GM19438 (cell line): ENCODE data around the gene FBXL19.

Experiments used
- ATAC-seq: cut with Tn5 transposase; IDR thresholded peaks from one replicate; pipeline ENCODE4 v1.9.1; 2021; ENCODE audit warnings: low read depth; ENCODE audit not compliant: unreplicated experiment

Gene FBXL19

DNA sequence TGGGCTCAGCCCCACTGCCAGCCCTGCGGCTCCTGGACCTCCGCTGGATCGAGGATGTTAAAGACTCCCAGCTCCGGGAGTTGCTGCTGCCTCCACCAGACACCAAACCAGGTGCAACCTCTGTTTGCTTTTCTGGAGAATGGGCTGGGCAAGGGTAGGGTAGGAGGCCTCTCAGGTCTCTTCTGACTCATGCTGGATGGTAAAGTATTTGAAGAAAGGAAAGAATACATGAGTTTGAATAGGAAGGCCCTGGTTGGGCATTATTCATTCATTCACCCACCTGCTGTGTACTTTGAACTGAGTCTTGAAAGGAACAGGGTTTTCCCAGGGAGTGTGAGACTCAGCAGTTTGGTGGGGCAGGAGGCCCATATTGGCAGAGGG, 19.0 kb downstream of the FBXL19 start:
- ATAC-seq, result no peak

DNA sequence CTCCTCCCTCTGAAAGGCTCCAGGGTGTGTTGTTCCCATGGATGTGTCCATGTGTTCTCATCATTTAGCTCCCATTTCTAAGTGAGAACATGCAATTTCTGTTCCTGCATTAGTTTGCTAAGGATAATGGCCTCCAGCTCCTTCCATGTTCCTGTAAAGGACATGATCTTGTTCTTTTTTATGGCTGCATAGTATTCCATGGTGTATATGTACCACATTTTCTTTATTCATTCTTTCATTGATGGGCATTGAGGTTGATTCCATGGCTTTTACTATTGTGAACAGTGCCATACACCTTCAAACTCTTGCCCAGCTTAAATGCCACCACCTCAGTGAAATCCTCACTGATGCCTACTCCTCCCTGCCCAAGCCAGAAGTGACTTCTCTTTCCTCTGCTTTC, 21.0 kb downstream of the FBXL19 start:
- no peak for ATAC-seq

DNA sequence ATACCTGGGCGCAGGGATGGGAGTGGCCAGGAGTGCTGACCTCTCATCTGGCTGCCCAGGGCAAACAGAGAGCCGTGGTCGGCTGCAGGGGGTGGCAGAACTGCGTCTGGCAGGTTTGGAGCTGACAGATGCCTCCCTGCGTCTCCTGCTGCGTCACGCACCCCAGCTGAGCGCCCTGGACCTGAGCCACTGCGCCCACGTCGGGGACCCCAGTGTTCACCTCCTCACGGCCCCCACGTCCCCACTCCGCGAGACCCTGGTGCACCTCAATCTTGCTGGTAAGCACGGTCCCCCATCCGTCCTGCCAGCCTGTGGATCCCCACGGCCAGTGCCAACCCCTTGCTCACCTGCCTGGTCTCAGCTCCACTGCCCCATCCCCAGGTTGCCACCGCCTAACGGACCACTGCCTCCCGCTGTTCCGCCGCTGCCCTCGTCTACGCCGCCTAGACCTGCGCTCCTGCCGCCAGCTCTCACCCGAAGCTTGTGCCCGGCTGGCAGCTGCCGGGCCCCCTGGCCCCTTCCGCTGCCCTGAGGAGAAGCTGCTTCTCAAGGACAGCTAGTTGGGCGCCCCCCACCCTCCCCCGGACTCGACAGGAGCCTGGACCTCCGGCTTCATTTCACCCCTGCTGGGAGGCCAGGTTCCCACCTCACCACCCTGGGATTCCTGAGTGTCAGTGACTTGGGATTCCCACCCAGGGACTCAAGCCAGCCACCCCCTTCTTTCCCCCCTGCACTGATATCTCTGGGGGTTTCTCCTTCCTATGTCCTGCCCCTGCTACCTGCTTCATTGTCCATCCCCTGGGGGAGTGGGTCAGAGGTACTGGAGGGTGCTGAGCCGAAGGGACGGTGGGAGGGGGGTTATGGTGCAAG, 23.5 kb downstream of the FBXL19 start:
- ATAC-seq, result no peak

DNA sequence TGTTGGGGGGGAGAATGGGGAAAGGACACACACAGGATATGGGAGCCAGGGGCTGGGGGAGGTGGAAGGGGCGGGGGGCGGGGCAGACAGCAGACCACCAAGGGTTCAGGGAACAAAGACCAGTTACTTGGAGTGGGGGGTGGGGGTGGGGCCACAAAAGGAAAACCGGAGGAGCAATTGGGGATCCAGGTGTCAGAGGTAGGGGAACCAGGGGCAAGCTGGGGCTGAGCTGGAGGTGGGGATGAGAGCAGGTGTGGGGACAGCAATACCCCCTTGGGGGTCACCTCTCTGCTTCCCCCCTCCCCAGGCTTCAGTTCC, 24.1 kb downstream of the FBXL19 start:
- no peak for ATAC-seq

DNA sequence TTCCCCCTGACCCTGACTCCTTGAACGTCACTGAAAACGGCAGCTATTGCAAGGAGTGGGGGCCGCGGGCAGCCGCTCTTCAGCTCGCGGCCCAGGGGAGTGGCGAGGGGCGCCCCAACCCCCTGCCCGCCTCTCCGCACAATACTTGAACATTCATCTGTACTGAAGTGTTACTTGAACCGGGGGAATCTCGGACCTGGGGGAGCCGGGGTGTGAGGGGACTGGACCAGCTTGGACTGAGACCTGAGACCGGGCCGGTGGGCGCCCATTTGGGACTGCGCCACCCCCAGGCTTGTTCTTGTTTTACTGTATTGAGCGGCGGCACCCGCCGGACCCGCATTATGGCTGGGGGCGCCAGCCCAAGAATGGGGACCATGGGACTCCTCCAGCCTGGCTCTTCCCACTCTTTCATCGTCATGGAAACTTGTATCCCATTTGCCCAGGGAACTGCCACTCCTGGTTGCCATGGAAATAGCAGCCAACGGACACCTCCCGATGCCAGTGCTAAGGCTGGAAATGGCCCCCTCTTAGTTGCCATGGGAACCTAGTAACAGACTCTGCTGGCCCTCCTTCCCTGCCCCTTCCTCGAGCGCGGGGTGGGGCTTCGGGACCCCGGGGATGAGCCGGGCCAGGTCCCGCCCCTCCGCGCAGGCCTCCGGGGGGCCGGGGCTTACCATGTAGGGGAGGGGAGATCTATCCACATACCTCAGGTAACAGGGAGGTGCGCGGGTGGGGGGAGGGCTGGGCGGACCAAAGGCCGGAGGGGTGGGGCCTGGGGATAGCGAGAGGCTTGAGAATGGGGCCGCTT, 24.7 kb downstream of the FBXL19 start:
- no peak for ATAC-seq

DNA sequence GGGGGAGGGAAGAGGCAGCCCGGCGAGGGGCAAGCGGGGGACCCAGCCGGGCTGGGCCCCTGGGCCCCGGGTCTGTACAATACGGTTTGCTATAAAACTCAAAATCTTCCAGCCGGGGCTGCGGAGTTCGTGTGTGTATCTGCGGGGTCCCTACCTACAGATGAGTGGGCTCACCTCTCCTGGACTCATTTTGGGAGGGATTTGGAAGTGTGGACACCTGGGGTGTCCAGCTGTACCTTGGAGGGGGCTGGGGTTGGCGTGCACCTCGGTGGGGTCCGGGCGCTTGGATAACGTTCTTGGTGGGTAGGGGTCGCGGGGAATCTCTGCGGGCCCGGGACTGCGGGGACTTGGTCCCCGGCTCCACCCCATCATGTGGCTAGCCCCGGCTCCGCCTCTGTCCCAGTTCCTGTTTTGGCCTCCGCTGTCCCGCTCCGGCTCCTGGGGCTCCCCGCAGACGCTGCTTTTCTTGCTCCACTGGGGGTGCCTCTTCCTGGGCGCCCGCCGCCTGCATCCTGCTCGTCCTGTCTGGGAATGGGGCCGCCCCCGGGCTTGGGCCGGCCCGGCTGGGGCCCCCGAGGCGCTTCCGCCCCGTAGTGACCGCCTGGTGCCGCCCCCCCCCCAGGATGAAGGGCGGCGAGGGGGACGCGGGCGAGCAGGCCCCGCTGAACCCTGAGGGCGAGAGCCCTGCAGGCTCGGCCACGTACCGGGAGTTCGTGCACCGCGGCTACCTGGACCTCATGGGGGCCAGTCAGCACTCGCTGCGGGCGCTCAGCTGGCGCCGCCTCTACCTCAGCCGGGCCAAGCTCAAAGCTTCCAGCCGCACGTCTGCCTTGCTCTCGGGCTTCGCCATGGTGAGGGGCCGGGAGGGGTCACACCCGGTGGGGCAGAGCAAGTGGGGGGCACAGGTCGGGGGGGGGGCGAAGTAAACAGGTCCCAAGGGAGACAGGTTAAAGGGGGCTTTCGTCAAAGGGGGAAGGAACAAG, 25.6 kb downstream of the FBXL19 start, which contains the start of gene ORAI3:
ORAI3 (plus strand) TSS at position 402 of the 983 bp plus-strand sequence; CDS start at position 624, 222 bp downstream.
- ATAC-seq, result peak; percentile 56

DNA sequence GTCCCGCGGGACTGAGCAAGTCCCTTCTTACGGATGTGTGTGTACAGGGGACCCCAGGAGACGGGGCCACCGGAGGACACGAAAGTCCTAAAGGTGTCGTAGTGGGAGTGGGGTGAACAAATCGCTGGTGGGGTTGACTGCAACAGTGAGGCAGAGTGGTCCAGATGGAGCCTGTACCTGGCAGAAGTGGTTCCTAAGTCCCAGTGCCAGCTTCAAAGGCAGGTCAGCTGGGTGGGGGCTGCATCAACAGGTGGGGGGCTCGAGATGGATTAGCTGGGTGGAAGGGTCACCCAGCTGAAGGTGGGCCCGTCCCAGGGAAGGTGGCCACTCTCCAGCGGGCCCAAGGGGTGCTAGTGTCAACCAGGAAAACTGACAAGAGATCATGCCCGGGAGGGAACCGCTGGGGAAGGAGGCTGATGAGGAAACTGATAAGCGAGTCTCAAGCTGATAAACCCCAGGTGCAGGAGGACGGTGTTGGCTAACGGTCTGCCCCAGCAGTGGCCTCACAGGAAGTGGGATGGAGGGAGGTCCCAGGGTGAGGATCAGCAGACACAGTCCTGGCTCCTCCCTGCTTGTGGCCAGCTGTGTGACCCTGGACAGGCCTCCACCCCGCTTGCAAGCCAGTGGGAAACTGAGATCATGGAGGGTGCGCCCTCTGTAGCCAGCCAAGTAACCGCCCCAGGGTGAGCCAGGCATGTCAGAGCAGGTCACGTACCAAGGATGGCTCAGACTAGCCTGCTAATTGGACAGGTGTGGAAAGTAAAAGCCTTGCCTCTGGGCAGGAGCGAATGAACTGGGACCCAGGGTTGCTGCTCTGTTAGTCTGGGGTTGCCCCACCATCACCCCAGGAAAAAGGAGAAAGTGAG, 26.5 kb downstream of the FBXL19 start:
- ATAC-seq, result peak; percentile 54

DNA sequence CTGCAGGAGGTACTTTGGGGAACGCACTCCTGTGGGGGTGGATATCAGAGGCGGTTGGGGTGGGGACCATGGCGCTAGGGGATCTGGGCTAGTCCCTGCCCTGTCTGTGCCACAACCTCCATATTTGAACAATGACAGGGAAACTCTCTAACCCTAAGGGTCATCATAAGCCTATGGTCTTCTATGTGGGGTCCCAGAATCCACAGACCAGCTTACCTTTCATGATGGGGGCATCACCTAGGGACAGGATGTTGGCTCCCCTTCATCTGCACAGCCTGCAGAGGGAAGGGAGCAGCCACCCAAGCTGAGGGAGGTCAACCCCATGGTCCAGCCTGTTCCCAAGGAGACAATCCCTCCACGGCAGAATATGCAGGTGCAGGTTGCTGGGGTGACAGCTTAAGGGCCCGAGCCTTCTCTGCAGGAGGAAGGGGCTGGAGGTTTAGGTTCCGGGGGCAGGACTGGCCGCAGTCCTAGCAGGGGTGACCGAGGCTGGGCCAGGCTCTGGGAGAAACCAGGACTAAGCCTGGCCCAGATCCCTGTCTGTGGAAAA, 27.2 kb downstream of the FBXL19 start:
- no peak for ATAC-seq

DNA sequence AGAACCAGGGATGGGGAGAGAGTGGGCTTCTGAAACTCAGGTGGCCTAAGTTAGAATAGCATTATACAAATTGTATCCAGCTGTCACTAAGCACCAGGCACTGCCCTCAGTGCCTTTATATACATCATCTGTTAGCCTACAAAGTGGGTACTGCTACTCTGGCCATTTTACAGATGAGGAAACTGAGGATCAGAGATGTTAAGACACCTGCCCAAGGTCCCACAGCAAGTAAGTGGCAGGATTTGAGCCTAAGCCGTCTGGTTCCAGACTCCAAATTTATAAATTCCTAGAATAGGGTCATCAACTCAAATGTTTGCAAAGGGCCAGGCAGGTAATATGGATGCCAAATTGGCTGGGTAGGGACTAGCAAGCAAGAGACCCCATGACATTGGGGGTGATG, 27.8 kb downstream of the FBXL19 start:
- ATAC-seq, result no peak

DNA sequence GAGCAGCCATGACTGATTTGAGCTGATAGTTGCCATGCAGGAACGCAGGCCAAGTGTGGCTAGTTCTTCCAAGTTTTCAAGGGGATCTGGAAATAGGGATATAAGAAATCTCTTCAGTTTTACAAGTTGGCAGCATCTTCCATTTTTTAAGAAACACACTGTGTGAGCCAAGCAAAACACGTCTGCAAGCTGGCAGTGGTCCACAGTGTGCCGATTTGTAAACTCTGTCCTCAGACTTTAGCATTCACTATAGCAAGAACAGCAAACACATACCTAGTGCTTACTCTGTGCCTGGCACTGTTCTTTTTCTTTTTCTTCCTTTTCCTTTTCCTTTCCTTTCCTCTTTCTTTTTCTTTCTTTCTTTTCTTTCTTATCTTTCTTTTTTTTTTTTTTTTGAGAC, 28.4 kb downstream of the FBXL19 start:
- no peak for ATAC-seq

DNA sequence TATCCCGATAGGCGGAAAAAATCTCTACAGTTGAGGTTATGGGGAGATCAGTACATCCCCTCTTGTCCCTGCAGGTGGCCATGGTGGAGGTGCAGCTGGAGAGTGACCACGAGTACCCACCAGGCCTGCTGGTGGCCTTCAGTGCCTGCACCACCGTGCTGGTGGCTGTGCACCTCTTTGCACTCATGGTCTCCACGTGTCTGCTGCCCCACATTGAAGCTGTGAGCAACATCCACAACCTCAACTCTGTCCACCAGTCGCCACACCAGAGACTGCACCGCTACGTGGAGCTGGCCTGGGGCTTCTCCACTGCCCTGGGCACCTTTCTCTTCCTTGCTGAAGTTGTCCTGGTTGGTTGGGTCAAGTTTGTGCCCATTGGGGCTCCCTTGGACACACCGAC, 29.7 kb downstream of the FBXL19 start:
- no peak for ATAC-seq

DNA sequence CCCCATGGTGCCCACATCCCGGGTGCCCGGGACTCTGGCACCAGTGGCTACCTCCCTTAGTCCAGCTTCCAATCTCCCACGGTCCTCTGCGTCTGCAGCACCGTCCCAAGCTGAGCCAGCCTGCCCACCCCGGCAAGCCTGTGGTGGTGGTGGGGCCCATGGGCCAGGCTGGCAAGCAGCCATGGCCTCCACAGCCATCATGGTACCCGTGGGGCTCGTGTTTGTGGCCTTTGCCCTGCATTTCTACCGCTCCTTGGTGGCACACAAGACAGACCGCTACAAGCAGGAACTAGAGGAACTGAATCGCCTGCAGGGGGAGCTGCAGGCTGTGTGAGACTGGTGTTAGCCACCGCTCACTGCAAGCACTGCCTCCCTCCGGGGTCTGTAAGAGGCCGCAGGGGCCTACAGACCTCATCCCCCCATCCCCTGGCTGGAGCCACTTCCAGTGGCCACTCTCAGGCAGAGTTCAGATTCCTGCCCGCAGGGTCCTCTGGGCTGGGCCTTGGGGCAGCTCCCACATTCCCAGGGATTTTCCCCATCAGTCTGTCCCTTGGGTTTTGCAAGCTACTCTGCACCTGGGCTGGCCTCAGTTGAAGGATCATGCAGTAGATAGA, 30.2 kb downstream of the FBXL19 start:
- no peak for ATAC-seq

DNA sequence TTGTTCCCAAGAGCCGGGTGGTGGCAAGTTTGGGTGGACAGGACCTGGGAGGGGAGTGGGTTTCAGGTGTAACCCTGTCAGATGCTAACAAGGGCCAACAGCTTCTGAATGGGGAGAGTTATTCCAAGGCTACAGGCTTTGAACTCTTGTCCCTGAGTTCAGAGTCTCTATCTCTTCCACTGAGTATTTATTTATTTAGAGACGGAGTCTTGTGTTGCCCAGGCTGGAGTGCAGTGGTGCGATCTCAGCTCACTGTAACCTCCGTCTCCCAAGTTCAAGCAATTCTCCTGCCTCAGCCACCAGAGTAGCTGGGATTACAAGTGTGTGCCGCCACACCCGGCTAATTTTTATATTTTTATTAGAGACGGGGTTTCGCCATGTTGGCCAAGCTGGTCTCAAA, 31.6 kb downstream of the FBXL19 start:
- ATAC-seq, result no peak

DNA sequence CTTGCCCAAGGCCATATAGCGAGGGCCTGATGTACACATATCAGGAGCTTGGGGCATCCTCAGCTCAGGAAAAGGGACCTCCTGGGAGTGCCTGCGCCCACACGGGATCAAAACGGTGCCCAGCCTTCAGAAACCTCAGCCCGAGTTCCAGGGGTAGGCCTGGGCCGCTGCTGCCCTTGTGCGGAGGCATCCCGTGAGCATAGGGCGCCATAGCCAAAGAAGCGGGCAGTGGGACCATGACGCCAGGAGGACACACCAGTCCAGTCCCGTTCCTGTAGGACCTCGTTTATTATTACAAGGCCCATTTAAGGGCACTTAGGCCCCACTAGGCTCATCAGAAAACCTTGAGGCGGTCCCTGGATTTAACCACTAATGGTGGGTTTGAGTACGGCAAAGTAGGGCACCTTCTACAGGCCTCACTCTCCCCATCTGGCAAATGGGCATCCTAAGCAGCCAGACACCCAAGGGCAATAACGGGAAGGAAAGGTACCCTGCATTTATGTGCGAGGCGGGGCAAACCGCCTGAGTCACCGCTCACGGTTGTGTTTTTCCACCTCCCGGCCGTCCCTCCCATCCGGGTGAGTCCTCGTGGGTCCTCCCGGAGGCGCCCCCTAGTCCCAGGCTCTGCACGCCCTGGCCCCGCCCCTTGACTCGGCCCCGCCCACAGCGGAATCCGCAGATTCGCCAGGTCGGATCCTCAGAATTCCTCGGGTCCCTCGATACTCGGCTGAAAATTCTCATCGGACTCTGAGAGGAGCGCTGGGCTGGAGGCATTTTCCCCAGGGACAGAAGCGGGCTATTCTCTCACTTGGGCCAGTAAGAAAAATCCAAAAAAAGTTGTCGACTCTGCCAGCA, 33.5 kb downstream of the FBXL19 start:
- peak; percentile 46 for ATAC-seq

DNA sequence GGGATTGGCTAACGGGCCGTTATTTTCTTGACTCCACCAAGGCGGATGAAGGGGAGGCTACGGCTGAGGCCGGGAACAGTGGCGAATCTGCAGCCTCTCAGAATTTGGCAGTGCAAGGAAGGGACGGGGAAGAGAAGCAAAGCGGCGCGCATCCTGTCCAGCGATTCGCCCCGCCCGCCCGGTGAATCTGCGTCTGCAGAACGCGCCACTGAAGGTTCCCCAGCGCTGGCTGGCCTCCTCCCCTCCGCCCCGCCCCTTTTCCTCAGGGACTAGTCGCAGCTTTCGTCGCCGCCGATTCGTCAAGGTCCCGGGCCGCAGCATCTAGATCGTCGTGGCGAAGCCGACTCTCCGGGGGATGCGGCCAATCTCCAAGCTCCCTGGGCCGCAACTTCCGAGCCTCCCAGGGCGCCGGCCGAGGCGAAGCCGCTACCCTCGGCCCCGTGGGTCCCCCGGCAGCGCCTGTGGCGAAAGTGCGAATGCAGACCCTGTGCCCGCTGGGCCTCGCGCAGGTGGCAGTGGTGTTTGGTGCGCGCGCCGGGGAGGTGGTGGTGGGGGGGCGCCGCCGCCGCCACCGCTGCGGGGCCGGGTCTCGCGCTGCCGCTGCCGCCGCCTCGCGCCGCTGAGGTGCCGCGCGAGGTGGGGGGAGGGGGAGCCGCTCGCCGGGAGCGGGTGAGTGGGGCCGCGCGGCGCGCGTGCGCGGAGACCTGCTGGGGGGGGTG, 34.2 kb downstream of the FBXL19 start, which contains the start of gene SETD1A:
SETD1A (plus strand) TSS at position 299 of the 719 bp plus-strand sequence. CDS start 978 bp downstream, outside the sequence.
- ATAC-seq, result peak; percentile 74

DNA sequence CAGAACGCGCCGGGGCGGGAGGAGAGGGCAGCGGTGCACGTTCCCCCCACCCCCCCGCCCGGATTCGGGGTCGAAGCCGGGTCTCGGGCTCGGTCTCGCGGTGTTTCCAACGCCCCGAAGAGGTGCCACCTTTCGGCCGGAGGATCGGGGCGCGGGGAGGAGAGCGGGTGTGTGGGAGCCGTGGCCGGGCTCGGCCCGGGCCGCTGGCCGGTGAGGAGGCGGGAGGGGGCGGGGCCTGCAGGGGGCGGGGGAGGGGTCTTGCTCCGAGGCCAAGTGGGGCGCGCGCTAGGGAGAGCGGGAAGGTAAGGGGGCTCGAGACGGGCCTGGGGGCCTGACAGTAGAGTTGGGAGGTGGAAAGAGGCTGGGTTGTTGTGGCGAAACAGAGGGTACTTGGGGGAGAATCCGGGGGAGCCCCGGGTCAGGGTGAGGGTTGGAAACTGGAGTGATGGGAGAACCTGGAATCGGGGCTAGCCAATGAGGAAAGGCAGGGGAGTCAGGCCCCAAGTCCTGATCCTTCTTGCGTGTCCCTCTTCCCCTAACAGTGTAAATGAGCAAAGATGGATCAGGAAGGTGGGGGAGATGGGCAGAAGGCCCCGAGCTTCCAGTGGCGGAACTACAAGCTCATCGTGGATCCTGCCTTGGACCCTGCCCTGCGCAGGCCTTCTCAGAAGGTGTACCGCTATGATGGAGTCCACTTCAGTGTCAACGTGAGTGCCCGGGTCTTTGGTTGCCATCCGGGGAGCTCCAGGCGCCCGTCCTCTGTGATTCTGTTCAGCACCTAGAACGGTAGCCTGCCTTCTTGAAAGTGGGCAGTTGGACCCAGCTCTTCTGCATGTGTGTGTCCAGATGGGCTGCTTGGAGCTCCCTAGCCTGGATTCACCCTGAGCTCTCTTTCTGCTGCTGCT, 35.1 kb downstream of the FBXL19 start:
- ATAC-seq, result peak; percentile 22
